Adrenal gland (tissue), 12 donors: ENCODE data around the gene NEO1. TPM values are rescaled to one million over a fixed set of nuclear protein-coding genes. Genes with fewer than 3 reads are reported as not detected.

Source experiments
- DNase-seq, 7 donors: peaks; one replicate each; pipeline ENCODE4 v3.0.0-alpha.2; 2019 to 2020
- H3K27ac ChIP-seq, 5 donors: fragments of 200-600 bp; sonication (generic) in 4 of 5; 1 replicate in 3 of 5; 2 replicates in 2 of 5; pipeline versions ENCODE4 v1.5.1 to v1.8.0; 2016 to 2020; ENCODE audit warnings: mild to moderate bottlenecking in 1 of 5
- H3K27me3 ChIP-seq: fragments of 200-600 bp; 2 replicates; pipeline ENCODE4 v1.8.0; 2021
- H3K36me3 ChIP-seq, 2 donors: fragments of 200-600 bp; replicated peaks in 1 of 2; 1 replicate in 1 of 2; 2 replicates in 1 of 2; pipeline versions ENCODE4 v1.5.1 to v1.8.0; 2018 to 2022
- H3K4me1 ChIP-seq, 2 donors: fragments of 200-600 bp; replicated peaks in 1 of 2; 1 replicate in 1 of 2; 2 replicates in 1 of 2; pipeline versions ENCODE4 v1.5.1 to v1.8.0; 2018 to 2021
- H3K4me3 ChIP-seq, 4 donors: fragments of 200-600 bp; sonication (generic) in 3 of 4; one replicate each; pipeline ENCODE4 v1.5.1; 2016 to 2018
- H3K9me3 ChIP-seq, 3 donors: fragments of 200-600 bp; sonication (generic) in 1 of 3; replicated peaks in 1 of 3; 1 replicate in 2 of 3; 2 replicates in 1 of 3; pipeline versions ENCODE4 v1.5.1 to v1.8.0; 2016 to 2021
- CTCF ChIP-seq, 6 experiments: fragments of 450-650 bp in 4 of 6; fragments of 200-600 bp in 2 of 6; sonication (generic) in 1 of 6; IDR thresholded peaks; 1 replicate in 5 of 6; 2 replicates in 1 of 6; pipeline versions ENCODE4 v1.5.1 to v1.8.0; 2016 to 2021; ENCODE audit warnings: antibody characterized with exemption in 6 of 6, mild to moderate bottlenecking in 2 of 6, moderate library complexity in 1 of 6
- POLR2A ChIP-seq, 2 donors: fragments of 450-650 bp; IDR thresholded peaks; one replicate each; pipeline ENCODE4 v1.6.1; 2017; ENCODE audit warnings: antibody characterized with exemption in 2 of 2, mild to moderate bottlenecking in 2 of 2, moderate library complexity in 1 of 2
- WGBS, 4 donors: extraction: QIAGEN DNeasy Blood & Tissue Kit in 2 of 4; methylation state at CpG; one replicate each; pipeline versions ENCODE4 v1.1.5 to v1.1.7; 2013 to 2017; 5-methylcytosine and 5-hydroxymethylcytosine counted together
- intact Hi-C, 2 donors: fragments of 100-400 bp; cut with DNase I; formaldehyde crosslinking; loops; one replicate each; pipeline versions ENCODE4 v1.14.1 to v1.15.0; 2022 to 2023
- polyA plus RNA-seq, 3 donors: library from polyadenylated mRNA; stranded (reverse); fragments of 200-250 nt in 2 of 3; fragments of 350-450 nt in 1 of 3; fragmentation: Illumina TruSeq in 1 of 3; extraction: RNeasy Lipid Tissue Mini Kit (QIAGEN cat#74804) in 1 of 3; gene quantifications; one replicate each; pipeline ENCODE4 v1.2.3, GENCODE V29; 2013 to 2014
- total RNA-seq, 9 donors: library from RNA; depleted of rRNA in 4 of 9; stranded (reverse); fragments of >200 nt in 4 of 9; fragments of 120-200 nt in 1 of 9; fragmentation: NEBNext Ultra II Directional in 1 of 9; extraction: Animal tissue kit (Norgen Biotek cat#: 25700) in 1 of 9; gene quantifications; one replicate each; pipeline versions ENCODE4 v1.1.0 to v1.2.4, GENCODE V29; 2013 to 2023
- donor health status: healthy with polysubstance abuse.
- donor health status: Bipolar disorder and iron deficiency.
- donor health status: DM: yes; HTN: yes; CAD: no.
- donor health status: DM: no; HTN: no; CAD: no.
- donor health status: DM: no; HTN: no; CAD: no.
- donor health status: DM: yes; HTN: yes; CAD: no.

The NEO1 gene
- total and polyA plus RNA-seq, 12 donors: 5.7 to 28.6 (median 17.1) TPM

GRCh38 chr15:73119478-73119877, 67.2 kb downstream of the NEO1 start:
- Histone ChIP-seq H3K9me3 (no peaks in the 10 kb centered on the region), H3K36me3 (no peaks in the 10 kb centered on the region), H3K4me3 (no peak overlapping the region), H3K4me1 (no peaks in the 10 kb centered on the region), H3K27me3 (no peaks in the 10 kb centered on the region), H3K27ac (no peak overlapping the region)
- no peak for DNase-seq
- WGBS, 4 donors: 93 to 96% (median 94%) methylated on average over 6 of the region's 6 CpGs
- TF ChIP-seq CTCF (IDR thresholded peaks at IDR 0.05) (no peak), POLR2A (IDR thresholded peaks at IDR 0.05) (no peak)
- intact Hi-C loops: no loop called here

- Histone ChIP-seq H3K27ac (no peak overlapping the region), H3K9me3 (no peaks in the 10 kb centered on the region), H3K36me3 (no peaks in the 10 kb centered on the region), H3K27me3 (no peaks in the 10 kb centered on the region), H3K4me3 (no peak overlapping the region), H3K4me1 (no peaks in the 10 kb centered on the region)
- no peak for DNase-seq
- TF ChIP-seq CTCF (IDR thresholded peaks at IDR 0.05) (no peak), POLR2A (IDR thresholded peaks at IDR 0.05) (no peak)
- intact Hi-C loops: no loop called here
Measured at GRCh38 chr15:73120269-73120668, 68.0 kb downstream of the NEO1 start.

- WGBS, 4 donors: 73 to 86% (median 81%) methylated on average over 2 of the region's 2 CpGs
- Histone ChIP-seq H3K4me1 (no peaks in the 10 kb centered on the region), H3K27me3 (no peaks in the 10 kb centered on the region), H3K4me3 (no peak overlapping the region), H3K36me3 (no peaks in the 10 kb centered on the region), H3K9me3 (no peaks in the 10 kb centered on the region), H3K27ac (no peak overlapping the region)
- no peak for DNase-seq
- intact Hi-C loops: no loop called here
- TF ChIP-seq POLR2A (IDR thresholded peaks at IDR 0.05): no peak
- no peak for TF ChIP-seq CTCF (IDR thresholded peaks at IDR 0.05)
Measured at GRCh38 chr15:73125219-73125618, 73.0 kb downstream of the NEO1 start.

GRCh38 chr15:73127302-73127936, 75.2 kb downstream of the NEO1 start:
- H3K27ac ChIP-seq: no peak overlapping the region
- no peak for TF ChIP-seq POLR2A (IDR thresholded peaks at IDR 0.05)
- peak; percentile 24 to 66 (median 54) for TF ChIP-seq CTCF (IDR thresholded peaks at IDR 0.05)
- 71 to 86% (median 80%) methylated on average over 2 of the region's 2 CpGs for WGBS, 4 donors
- peak in 6 of 7 donors; percentile 16 to 52 (median 24) for DNase-seq
- H3K4me1 ChIP-seq: no peaks in the 10 kb centered on the region
- intact Hi-C loops: no loop called here
- H3K27me3 ChIP-seq: no peaks in the 10 kb centered on the region
- no peaks in the 10 kb centered on the region for H3K9me3 ChIP-seq
- H3K36me3 ChIP-seq: no peaks in the 10 kb centered on the region
- no peak overlapping the region for H3K4me3 ChIP-seq
